Kidney tubule cell (primary cell): Measurements from ENCODE around the gene RECQL.
"Not testable (repeated sequence)": the region's sequence is repeated elsewhere in the genome, so short reads cannot be mapped to it uniquely, and the experiment has no call there.

ENCODE experiments used
- DNase-seq: peaks from one replicate; pipeline ENCODE4 v3.0.0-alpha.2; 2018; ENCODE audit warnings: low spot score

Gene RECQL

DNA sequence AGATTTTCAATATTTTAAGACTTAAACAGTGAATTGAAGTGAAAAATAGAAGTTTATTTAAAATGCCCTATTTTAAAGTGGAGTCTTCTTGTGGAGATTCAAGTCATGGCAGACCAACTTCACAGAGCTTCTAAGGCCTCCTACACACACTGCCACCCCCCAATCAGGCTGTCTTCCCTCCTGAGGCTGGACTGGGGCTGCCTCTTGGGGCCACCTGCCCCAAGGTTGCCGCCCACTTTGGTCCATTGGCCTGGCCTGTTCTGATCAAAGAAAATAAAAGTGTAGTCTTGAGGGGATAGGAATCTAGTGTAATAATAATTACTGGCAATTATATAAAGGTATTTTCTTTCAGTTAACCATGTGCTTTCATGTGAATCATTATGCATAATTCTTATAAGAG lies 1.4 kb upstream of the RECQL start:
- no peak for DNase-seq

DNA sequence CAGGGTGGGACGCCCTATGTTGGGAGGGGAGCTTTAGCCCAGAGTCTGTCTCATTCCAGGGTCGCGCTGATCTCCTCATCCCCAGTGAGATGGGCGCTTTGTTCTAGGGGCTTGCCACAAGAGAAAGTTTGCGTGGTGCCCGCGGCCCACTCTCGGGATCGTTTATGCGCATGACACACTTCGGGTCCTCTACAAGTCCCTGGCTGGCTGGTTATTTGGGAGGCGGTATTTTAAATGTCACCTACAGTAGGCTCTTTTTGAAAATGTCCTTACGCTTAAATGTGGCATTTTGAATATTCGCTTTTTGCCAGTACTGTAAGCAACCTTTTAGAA lies 695 bp upstream of the RECQL start:
- peak; percentile 35 for DNase-seq

DNA sequence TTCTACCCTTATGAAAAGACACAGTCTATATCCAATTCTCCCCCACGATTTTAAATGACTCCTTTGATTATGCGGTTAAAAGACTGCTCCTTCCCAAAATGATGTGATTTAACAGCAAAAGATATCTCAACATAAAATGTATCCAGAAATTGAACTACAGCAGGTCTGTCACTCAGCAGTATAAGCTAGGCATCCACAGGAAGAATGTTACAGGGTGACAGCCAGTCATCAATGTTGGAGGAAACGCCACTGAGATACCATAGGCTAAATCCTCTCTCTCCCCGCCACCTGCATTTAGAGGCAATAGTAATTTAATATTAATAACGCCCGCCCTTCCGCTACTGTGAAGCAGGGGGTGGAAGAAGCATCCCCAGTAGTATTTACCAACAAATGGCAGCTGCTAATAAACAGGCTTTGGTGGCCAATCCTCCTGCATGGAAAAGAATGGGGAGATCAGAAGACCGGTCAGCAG lies 613 bp downstream of the RECQL start:
- no peak for DNase-seq

GRCh38 chr12:21499765-21500164 lies 1.7 kb downstream of the RECQL start:
- DNase-seq, result no peak

DNA sequence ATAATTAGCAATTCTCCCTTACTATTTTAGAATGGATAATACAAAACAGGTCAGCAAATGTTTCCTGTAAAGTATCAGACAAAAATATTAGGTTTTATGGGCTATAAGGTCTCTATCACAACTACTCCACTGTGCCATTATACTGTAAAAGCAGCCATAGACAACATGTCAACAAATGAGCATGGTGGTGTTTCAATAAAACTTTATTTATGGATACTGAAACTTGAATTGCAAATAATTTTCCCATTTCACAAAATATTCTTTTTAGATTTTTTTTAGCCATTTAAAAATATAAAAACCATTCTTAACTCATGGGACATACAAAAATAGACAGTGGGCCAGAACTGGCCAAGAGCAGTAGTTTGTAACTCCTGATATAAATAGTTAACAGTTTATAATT lies 15.4 kb downstream of the RECQL start:
- no peak for DNase-seq

GRCh38 chr12:21483531-21483930 lies 17.9 kb downstream of the RECQL start:
- no peak for DNase-seq

DNA sequence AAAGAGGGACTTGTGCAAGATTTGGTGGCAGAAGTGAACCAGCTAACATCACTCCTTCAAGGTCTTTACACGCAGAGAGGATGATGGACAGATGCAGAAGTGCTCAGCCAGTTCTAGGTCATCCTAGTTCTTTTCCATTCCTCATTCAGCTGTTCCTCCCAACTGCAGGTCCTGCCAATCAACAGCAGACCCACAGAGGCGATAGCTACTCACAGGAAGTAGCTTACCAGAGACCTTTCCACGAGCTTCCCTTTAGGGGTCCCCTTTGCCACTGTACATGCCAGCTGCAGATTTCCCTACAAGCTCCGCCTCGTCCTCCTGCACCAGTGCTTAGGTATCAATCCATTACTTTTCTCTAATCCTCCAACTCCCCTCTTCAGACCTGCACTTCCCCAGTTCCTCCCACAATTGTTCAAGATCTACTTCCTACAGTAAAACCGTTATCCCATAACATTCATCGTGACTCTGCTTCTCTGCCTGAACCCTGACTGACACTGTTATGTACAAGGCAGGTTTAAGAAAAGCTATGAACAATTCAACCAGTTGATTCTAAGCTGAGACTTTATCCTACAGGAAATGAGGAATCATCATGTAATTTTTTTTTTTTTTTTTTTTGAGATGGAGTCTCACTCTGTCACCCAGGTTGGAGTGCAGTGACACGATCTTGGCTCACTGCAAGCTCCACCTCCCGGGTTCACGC lies 22.5 kb downstream of the RECQL start:
- no peak for DNase-seq

DNA sequence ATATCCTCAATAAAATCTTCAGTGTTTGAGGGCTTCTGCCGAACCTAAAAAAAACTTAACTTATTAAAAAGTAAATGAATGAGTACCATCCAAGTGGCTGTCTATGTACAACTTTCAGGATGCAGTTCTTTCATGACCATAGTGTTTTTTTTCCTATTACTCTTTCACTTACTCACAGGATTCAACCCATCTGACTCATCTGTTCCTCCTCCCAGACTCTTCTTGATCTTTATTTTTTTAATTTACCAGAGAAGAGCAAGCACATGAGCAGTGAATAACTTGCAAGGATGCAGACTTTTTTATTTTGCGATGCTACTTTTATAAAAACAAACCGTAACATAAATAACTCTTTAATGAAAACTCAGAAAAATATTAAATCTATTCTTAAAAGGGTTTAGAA lies 24.5 kb downstream of the RECQL start:
- DNase-seq, result peak; percentile 40

- no peak for DNase-seq
These were observed 25.9 kb downstream of the RECQL start for GRCh38 chr12:21475552-21475951.

- no peak for DNase-seq
These were observed 29.1 kb downstream of the RECQL start for GRCh38 chr12:21472197-21472823.

- no peak for DNase-seq
These were observed 30.1 kb downstream of the RECQL start for GRCh38 chr12:21471294-21471693.

GRCh38 chr12:21467334-21467733 lies 34.1 kb downstream of the RECQL start:
- DNase-seq, result not testable (repeated sequence)

DNA sequence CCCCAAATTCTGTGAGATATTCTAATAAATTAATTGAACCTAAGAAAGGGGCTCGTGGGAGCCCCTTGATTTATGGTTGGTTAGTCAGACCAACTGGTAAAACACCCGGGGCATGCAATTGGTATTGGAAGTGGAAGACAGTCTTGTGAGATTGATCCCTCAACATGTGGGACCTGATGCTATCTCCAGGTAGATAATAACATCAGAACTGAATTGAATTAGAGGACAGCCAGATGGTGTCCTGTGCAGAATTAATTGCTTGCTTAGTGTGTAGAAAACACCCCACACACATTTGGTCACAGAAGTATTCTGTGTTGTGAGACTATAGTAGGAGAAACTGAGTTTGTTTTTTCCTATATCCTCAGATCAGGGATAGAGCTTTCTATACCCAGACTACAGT lies 42.0 kb downstream of the RECQL start:
- no peak for DNase-seq

- DNase-seq, result no peak
These were observed 45.1 kb downstream of the RECQL start for GRCh38 chr12:21456291-21456780.

DNA sequence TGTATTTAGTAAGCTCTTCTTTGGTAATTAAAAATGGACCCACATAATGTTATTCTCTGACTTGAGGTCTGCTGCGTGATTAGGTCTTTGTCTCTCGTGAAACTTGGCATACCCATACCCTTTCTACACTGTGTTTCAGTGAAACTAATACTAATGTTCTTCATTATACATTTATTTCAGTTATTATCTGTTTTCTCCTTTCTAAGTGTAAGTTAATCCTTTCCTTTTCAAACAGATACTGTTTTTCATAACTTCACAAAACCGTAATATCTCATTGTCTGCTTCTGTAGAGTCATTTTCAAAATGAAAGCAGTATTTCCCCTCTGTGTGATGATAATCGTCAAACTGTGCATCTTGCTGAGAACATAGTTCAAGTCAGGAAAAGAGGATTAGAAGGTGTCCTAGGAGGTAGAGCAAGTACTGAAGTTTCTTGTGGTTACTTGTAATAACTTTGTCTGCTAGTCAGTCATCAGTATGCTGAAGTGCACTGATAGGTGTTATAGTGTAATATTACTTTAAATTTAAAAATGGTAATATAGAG lies 48.1 kb downstream of the RECQL start:
- DNase-seq, result no peak

- DNase-seq, result peak; percentile 81
These were observed 49.9 kb downstream of the RECQL start for GRCh38 chr12:21451529-21451928.

GRCh38 chr12:21444193-21445146 lies 57.0 kb downstream of the RECQL start:
- DNase-seq, result no peak

- no peak for DNase-seq
These were observed 62.1 kb downstream of the RECQL start for GRCh38 chr12:21439347-21439746.

DNA sequence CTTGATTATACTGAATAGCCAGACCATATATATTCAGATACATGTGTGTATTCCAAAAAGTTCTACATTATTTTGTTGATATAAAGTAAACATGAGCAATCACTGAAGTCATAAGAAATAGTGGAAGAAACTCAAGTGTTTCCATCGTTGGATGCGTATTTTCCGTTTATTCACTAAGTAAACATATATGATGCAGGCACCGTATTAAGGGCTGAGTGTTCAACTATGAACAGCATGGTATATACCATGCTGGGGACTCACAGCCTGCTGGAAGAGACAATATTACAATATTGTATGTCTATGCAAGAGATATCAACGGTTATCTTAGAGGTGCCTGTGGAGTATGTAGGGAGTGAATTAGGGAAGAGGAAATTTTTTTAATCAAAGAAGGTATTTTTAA lies 62.8 kb downstream of the RECQL start:
- DNase-seq, result peak; percentile 5

- DNase-seq, result peak; percentile 66
These were observed 66.7 kb downstream of the RECQL start for GRCh38 chr12:21434699-21435098.

- no peak for DNase-seq
These were observed 67.9 kb downstream of the RECQL start for GRCh38 chr12:21433525-21433924.

- no peak for DNase-seq
These were observed 71.4 kb downstream of the RECQL start for GRCh38 chr12:21429994-21430393.
